RWPE1 (cell line): ENCODE measurements around the gene LAMC1.
"Not testable (repeated sequence)": the region's sequence is repeated elsewhere in the genome, so short reads cannot be mapped to it uniquely, and the experiment has no call there.

ENCODE experiments used
- CTCF ChIA-PET: fragments of 350-600 bp; sonication (Branson Sonifier 250); formaldehyde crosslinking; extraction: SDS; loops from one replicate; lab custom pipeline; 2021; lab: Yijun Ruan, JAX
- POLR2A ChIA-PET: fragments of 400-600 bp; formaldehyde crosslinking; extraction: SDS; loops from one replicate; lab custom pipeline; 2020; ENCODE audit warnings: antibody characterized with exemption; ENCODE audit not compliant: low non-redundant PET; lab: Yijun Ruan, JAX
- DNase-seq: peaks from one replicate; pipeline ENCODE4 v3.0.0; 2012; ENCODE audit warnings: low spot score
- H3K27ac ChIP-seq: fragments of 450-650 bp; 2 replicates; pipeline ENCODE4 v1.5.1; 2017
- TF ChIP-seq, protein P1 (sequence below): fragments of 450-650 bp; conservative IDR thresholded peaks from 2 replicates; pipeline ENCODE4 v1.5.1; 2017; ENCODE audit warnings: low read depth, mild to moderate bottlenecking

Gene LAMC1

DNA sequence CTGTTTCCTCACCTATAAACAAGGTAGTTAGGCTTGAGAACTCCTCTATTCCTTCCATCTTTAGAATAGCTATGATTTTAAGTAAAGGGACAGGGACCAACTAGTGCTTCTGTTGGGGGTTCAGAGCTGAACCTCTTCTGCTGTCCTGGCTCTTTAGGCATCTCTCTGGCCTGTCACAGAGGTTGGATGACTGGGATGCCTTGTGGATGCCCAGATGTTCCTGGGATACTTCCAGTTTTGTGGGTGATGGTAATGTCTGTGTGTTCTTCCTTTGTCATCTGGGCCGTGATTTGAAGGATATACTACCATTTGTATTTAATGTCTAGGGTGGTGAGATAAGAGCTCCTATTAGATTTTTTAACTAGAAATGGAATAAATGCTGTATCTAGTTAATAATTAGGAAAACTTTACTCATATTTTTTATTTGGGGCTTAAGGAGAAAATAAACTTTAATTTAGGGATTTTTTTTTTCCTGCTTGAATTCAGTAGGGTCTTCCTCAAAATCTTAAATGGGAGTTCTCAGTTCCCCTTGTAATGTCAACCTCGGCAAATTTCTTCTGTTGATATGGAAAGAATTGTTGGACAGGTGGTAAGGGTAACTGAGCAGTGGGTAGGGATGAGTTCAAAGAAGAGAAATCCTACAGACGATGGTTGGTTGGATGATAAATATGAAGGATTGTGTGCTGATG, 47.2 kb downstream of the LAMC1 start:
- POLR2A ChIA-PET = no interaction called here
- no peak for DNase-seq
- no peak overlapping the region for H3K27ac ChIP-seq
- TF ChIP-seq, protein P1, sequence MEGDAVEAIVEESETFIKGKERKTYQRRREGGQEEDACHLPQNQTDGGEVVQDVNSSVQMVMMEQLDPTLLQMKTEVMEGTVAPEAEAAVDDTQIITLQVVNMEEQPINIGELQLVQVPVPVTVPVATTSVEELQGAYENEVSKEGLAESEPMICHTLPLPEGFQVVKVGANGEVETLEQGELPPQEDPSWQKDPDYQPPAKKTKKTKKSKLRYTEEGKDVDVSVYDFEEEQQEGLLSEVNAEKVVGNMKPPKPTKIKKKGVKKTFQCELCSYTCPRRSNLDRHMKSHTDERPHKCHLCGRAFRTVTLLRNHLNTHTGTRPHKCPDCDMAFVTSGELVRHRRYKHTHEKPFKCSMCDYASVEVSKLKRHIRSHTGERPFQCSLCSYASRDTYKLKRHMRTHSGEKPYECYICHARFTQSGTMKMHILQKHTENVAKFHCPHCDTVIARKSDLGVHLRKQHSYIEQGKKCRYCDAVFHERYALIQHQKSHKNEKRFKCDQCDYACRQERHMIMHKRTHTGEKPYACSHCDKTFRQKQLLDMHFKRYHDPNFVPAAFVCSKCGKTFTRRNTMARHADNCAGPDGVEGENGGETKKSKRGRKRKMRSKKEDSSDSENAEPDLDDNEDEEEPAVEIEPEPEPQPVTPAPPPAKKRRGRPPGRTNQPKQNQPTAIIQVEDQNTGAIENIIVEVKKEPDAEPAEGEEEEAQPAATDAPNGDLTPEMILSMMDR = no peak
- CTCF ChIA-PET = no interaction called here

DNA sequence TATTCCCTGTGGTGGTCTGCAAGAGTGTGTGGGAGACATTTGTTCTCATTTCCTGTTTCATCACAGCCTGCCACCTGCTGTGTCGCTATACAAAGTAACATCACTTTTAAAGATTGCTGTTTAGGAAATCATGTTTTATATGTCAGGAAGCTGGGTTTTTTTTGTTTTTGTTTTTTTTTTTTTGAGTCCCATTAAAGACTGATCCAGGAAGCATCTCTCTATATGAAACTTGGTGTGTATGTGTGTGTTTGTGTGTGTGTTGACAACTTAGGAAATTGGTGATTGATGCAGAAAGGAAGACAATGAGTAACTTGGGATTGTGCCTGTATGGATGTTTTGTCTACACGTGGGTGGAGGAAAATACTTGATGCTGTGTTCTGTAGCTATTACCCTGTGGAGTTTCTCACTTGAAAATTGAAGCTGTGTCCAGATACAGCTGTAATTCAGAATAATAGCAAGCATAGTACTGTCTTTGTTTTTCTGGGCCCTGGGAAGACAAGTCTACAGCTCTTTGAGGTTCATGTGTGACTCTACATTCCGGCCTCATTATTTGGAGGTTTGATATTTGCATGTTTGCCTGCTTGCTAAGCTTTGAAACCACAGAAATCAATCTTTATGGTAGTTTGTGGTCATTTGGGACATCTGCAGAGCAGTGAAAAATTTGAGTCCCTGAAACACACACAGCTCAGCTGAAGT, 47.9 kb downstream of the LAMC1 start:
- no peak overlapping the region for H3K27ac ChIP-seq
- TF ChIP-seq, protein P1 = no peak
- CTCF ChIA-PET = no interaction called here
- POLR2A ChIA-PET = no interaction called here
- DNase-seq = no peak

DNA sequence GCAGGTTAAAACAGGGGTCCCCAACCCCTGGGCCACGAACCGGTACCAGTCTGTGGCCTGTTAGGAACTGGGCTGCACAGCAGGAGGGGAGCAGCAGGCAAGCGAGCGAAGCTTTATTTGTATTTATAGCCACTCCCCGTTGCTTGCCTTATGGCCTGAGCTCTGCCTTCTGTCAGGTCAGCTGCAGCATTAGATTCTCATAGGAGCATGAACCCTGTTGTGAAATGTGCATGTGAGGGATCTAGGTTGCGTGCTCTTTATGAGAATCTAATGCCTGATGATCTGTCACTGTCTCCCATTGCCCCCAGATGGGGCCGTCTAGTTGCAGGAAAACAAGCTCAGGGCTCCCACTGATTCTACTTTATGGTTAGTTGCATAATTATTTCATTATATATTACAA, 49.4 kb downstream of the LAMC1 start:
- POLR2A ChIA-PET, H3K27ac ChIP-seq: not testable (repeated sequence)

DNA sequence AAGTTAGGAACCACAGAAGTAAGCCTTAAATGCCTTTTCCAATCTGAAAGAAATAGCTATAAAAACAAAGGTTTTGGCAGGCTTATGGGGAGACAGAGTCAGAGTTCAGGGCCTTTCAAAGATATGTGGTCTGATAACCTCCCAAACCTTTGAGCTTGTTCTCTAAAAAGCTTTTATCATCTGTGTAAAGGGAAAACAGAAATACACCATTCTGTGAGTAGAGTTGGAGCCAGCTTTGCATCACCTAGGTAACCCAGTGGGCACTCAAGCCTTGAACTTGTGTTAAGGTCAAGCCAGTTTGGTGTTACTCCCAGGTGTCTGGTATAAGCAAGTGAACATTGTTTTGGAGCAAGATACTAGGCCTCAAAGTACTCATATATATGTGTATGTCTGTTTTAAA, 50.1 kb downstream of the LAMC1 start:
- ChIA-PET POLR2A (no interaction called here), CTCF (no interaction called here)
- TF ChIP-seq, protein P1 = no peak
- H3K27ac ChIP-seq = no peak overlapping the region
- no peak for DNase-seq

More for the DNA sequence above, 49.4 kb downstream of the LAMC1 start:
- CTCF ChIA-PET, DNase-seq: not testable (repeated sequence)

DNA sequence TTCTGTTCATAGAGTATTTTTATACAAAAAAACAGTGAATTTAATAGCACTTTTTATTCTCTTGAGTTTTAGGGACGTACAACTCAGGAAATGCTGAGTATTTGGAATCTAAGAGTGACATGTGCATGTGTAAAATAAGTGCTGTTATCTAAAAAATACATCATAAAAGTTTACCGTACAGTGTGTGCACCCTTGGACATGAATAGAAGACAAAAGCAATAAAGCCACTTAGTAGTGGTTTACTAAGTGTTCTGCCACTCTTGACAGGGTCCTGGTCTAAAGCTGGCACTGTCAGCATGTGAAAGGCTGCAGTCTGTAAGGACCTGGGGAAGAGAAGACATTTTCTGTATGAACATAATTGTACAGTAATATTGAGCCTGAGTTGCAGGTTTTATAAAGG, 51.0 kb downstream of the LAMC1 start:
- ChIA-PET POLR2A (no interaction called here), CTCF (no interaction called here)
- no peak for DNase-seq
- TF ChIP-seq, protein P1 = no peak
- H3K27ac ChIP-seq = no peak overlapping the region

DNA sequence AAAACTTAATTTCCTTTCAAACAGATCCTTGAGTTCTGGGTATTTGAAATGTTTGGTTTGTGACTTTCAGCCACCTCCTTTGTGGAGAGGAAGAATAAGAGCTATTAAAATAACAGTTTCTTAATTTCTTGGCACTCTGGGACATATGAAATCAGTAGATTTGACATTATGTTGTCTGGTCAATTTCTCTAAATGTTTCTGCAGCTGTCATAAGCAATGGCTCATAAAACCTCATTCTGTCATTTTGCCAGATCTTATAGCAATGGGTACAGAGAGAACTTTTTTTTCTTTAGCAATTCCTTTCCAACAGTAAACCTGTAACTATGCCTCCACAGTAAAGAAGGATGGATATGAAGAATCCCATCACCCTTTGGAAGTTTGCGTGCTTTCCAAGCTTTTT, 52.6 kb downstream of the LAMC1 start:
- DNase-seq = no peak
- no peak overlapping the region for H3K27ac ChIP-seq
- POLR2A ChIA-PET = no interaction called here
- TF ChIP-seq, protein P1 = no peak
- CTCF ChIA-PET = interaction anchor here (0.6 kb wide), 1 partner anchor 27 kb away, joined by 3 read pairs; no protein-coding TSS in a partner anchor

DNA sequence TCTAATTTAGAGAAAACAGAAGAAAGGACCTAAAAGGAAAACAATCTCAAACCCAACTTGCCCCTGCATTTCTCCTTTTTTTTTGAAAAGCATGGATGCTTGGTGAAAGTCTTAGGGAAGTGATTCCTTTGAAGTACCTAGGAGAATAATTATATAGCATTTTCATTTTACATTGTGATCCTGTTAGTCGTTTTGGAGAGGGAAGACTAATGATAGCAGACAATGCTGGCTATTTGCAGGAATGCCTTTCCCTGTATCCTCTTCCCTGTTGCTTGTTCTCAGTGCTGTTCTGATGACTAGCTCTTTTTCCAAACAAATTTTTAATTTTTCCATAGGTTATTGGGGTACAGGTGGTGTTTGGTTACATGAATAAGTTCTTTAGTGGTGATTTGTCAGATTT, 53.9 kb downstream of the LAMC1 start:
- no peak for DNase-seq
- H3K27ac ChIP-seq = no peak overlapping the region
- TF ChIP-seq, protein P1 = no peak
- ChIA-PET CTCF (no interaction called here), POLR2A (no interaction called here)
